Endothelial cell of umbilical vein (primary cell): Measurements from ENCODE around the gene NMD3. TPM values are rescaled to one million over a fixed set of nuclear protein-coding genes. Genes with fewer than 3 reads are reported as not detected.
A peak's percentile ranks its signal among the peaks of the same experiment; 100 is the strongest.

Experiments
- BruUV-seq: library from RNA; stranded (reverse); fragments of 400-500 nt; replicated peaks from 2 replicates; lab custom pipeline; 2021; lab: Mats Ljungman, UMichigan
- CTCF ChIA-PET: fragments of 300-600, 350-600 bp; sonication (Branson Sonifier 250); formaldehyde crosslinking; loops from one replicate; lab custom pipeline; 2021; ENCODE audit warnings: antibody characterized with exemption, inconsistent platforms; lab: Charles Lee
- POLR2A ChIA-PET: fragments of 300-600, 350-600 bp; sonication (Branson Sonifier 250); formaldehyde crosslinking; loops from one replicate; lab custom pipeline; 2021; ENCODE audit warnings: antibody characterized with exemption, inconsistent platforms; lab: Charles Lee
- DNase-seq: peaks from one replicate; pipeline ENCODE4 v3.0.0-alpha.2; 2011; ENCODE audit warnings: low read depth, low spot score
- FAIRE-seq: peaks from 2 replicates; lab custom pipeline; 2011; peaks lifted over from hg19 to GRCh38; lab: Jason Lieb, UNC
- H2AFZ ChIP-seq: 2 replicates; pipeline ENCODE4 v1.6.0; 2012; ENCODE audit warnings: low read depth, low read length, control low read depth, inconsistent platforms
- H3K27ac ChIP-seq: 2 replicates; pipeline ENCODE4 v1.5.1; 2011; ENCODE audit warnings: low read depth, mild to moderate bottlenecking, control low read depth, low read length, moderate library complexity; ENCODE audit not compliant: insufficient read depth
- H3K27me3 ChIP-seq, 2 experiments: 2 replicates each; pipeline versions ENCODE4 v1.6.0 to v1.6.1; 2011; ENCODE audit warnings: low read length in 2 of 2, mixed read lengths in 1 of 2; ENCODE audit not compliant: control insufficient read depth in 2 of 2, insufficient read depth in 2 of 2
- H3K36me3 ChIP-seq, 2 experiments: 2 replicates in 1 of 2; 3 replicates in 1 of 2; pipeline ENCODE4 v1.5.1; 2011; ENCODE audit warnings: low read length in 2 of 2, mild to moderate bottlenecking in 1 of 2, moderate library complexity in 1 of 2; ENCODE audit not compliant: control insufficient read depth in 2 of 2, insufficient read depth in 2 of 2; ENCODE audit errors: extremely low read depth in 1 of 2
- H3K4me1 ChIP-seq: 3 replicates; pipeline ENCODE4 v1.5.1; 2011; ENCODE audit warnings: mild to moderate bottlenecking, low read length; ENCODE audit not compliant: control insufficient read depth, insufficient read depth; ENCODE audit errors: extremely low read depth
- H3K4me2 ChIP-seq: 2 replicates; pipeline ENCODE4 v1.6.1; 2011; ENCODE audit warnings: low read length, control low read depth, mixed read lengths; ENCODE audit not compliant: insufficient read depth
- H3K4me3 ChIP-seq, 3 experiments: fragments of 200-600 bp in 1 of 3; sonication (generic), shearing (Covaris generic) in 1 of 3; replicated peaks in 1 of 3; 2 replicates each; pipeline ENCODE4 v1.5.1; 2011 to 2016; ENCODE audit warnings: control low read depth in 3 of 3, low read length in 3 of 3, mild to moderate bottlenecking in 2 of 3, inconsistent platforms in 1 of 3, low read depth in 1 of 3, moderate library complexity in 1 of 3; ENCODE audit not compliant: insufficient read depth in 1 of 3
- H3K79me2 ChIP-seq: 2 replicates; pipeline ENCODE4 v1.6.0; 2012; ENCODE audit warnings: low read length, inconsistent platforms; ENCODE audit not compliant: control insufficient read depth, insufficient read depth
- H3K9ac ChIP-seq: replicated peaks from 2 replicates; pipeline ENCODE3; 2011; ENCODE audit warnings: low read length, control low read depth; ENCODE audit not compliant: insufficient read depth; ENCODE audit errors: extremely low read depth
- H3K9me1 ChIP-seq: replicated peaks from 3 replicates; pipeline ENCODE4 v1.6.0; 2011; ENCODE audit warnings: mild to moderate bottlenecking, low read length; ENCODE audit not compliant: control insufficient read depth, insufficient read depth; ENCODE audit errors: extremely low read depth
- H3K9me3 ChIP-seq: replicated peaks from 2 replicates; pipeline ENCODE4 v1.5.1; 2012; ENCODE audit warnings: low read length, inconsistent platforms; ENCODE audit not compliant: control insufficient read depth, insufficient read depth
- H4K20me1 ChIP-seq: replicated peaks from 2 replicates; pipeline ENCODE3; 2011; ENCODE audit warnings: mild to moderate bottlenecking, low read length; ENCODE audit not compliant: control insufficient read depth, insufficient read depth; ENCODE audit errors: extremely low read depth
- POLR2A ChIP-seq: IDR thresholded peaks from 2 replicates; pipeline ENCODE4 v1.6.1; 2012; ENCODE audit warnings: low read depth, mild to moderate bottlenecking, control low read depth, low read length
- POLR2AphosphoS5 ChIP-seq: IDR thresholded peaks from 2 replicates; pipeline ENCODE4 v1.6.1; 2012; ENCODE audit warnings: low read depth, mild to moderate bottlenecking, control low read depth, low read length, moderate library complexity; ENCODE audit not compliant: insufficient read depth
- dilution Hi-C: fragments of 300-500 bp; cut with MboI; formaldehyde crosslinking; loops from one replicate; pipeline ENCODE4 v1.15.0; 2019; ENCODE audit warnings: low sequenced_read_pairs; ENCODE audit not compliant: extremely low pct_ligation_motif_present
- intact Hi-C: fragments of 100-400 bp; cut with micrococcal nuclease; formaldehyde crosslinking; loops from one replicate; pipeline ENCODE4 v1.10.0; 2022
- polyA plus RNA-seq, 4 experiments: library from polyadenylated mRNA; depleted of rRNA in 3 of 4; stranded (reverse) in 3 of 4; unstranded in 1 of 4; fragments of >200 nt; gene quantifications; 2 replicates each; pipeline versions ENCODE4 v1.2.1 to v1.2.3, GENCODE V29; 2011 to 2012; ENCODE audit warnings: missing spikeins in 1 of 4
- total RNA-seq: library from RNA; stranded (reverse); gene quantifications from 2 replicates; pipeline ENCODE4 v1.2.3, GENCODE V29; 2021
- TF ChIP-seq, protein P1 (sequence below): IDR thresholded peaks from 2 replicates; pipeline ENCODE4 v1.6.1; 2011; ENCODE audit not compliant: insufficient read depth, insufficient read length
- TF ChIP-seq, protein P2 (sequence below), 2 donors: IDR thresholded peaks; 1 replicate in 1 of 2; 2 replicates in 1 of 2; pipeline ENCODE4 v1.5.1; 2011; ENCODE audit warnings: low read length in 2 of 2, mild to moderate bottlenecking in 2 of 2, moderate library complexity in 2 of 2, control low read depth in 1 of 2, inconsistent platforms in 1 of 2, low read depth in 1 of 2; ENCODE audit not compliant: insufficient read depth in 1 of 2; ENCODE audit errors: extremely low read depth in 1 of 2

NMD3 gene
- total and polyA plus RNA-seq, 2 donors (not counting 3 experiments of a cell fraction or from before 2014, with no cell fraction given) = 14.2 to 53.8 TPM

DNA sequence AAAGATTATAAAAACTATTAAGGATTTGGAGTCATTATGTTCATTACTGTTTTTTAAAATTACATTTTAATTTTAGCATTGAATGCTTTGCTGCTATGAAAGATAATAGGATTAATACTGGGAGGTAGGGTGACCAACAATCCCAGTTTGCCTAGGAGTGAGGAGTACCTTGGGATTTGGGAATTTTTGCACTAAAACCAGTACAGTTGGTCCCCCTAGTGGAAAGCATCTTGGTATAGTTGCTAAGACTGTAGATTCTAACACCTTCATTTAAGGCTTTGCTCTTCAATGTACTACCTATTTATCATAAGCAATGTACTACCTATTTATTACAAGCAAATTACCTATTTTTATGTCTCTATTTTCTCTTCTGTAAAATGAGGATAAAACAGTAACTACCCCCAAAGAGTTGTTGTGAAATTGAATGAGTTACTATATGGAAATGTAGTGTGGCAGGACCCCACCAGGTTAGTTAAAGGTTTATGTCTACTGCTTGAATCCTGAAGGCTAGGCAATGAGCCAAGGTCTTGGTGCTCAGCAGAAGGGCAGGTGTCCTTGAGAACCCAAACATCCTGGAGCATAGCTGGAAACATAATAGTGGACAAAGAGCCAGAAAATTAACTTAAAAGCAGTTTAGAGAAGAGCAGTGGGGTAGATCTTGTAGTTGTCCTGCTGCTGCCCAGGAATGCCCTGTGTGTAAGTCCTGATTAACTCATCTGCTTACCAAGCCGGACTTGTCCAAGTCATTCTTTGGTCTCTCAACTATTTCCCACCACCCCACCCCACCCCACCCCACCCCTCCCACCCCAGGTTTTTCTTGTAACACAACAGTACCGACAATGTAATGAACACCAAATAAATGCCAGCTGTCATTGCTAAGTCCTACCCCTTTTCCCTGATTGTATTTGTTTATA lies 49.2 kb upstream of the NMD3 start:
- no peaks in the 10 kb centered on the region for H3K27me3 ChIP-seq
- intact Hi-C loops = loop anchor here (1.0 to 2.0 kb wide), 3 partner anchors 67 to 251 kb away; partner anchors contain the start of gene B3GALNT1
- DNase-seq (peak; percentile 50), FAIRE-seq (peak; percentile 26)
- ChIA-PET CTCF (interaction anchor here (0.8 to 1.9 kb wide), 7 partner anchors 13 to 216 kb away, joined by 3 to 25 read pairs (median 5); no protein-coding TSS in a partner anchor), POLR2A (no interaction called here)
- no peaks in the 10 kb centered on the region for H3K79me2 ChIP-seq
- no peak overlapping the region for H3K9ac ChIP-seq
- no TSS peak for BruUV-seq
- no peak overlapping the region for H3K4me3 ChIP-seq
- H3K4me2 ChIP-seq = peak overlapping the region; percentile 12
- H4K20me1 ChIP-seq = no peaks in the 10 kb centered on the region
- H3K36me3 ChIP-seq = no peaks in the 10 kb centered on the region
- H3K4me1 ChIP-seq = peaks cover 25% of the 10 kb centered on the region
- H2AFZ ChIP-seq = no peak overlapping the region
- H3K27ac ChIP-seq = no peak overlapping the region
- TF ChIP-seq, protein P1, sequence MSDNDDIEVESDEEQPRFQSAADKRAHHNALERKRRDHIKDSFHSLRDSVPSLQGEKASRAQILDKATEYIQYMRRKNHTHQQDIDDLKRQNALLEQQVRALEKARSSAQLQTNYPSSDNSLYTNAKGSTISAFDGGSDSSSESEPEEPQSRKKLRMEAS = no peak
- TF ChIP-seq POLR2AphosphoS5 (no peak), POLR2A (no peak)
- TF ChIP-seq, protein P2, sequence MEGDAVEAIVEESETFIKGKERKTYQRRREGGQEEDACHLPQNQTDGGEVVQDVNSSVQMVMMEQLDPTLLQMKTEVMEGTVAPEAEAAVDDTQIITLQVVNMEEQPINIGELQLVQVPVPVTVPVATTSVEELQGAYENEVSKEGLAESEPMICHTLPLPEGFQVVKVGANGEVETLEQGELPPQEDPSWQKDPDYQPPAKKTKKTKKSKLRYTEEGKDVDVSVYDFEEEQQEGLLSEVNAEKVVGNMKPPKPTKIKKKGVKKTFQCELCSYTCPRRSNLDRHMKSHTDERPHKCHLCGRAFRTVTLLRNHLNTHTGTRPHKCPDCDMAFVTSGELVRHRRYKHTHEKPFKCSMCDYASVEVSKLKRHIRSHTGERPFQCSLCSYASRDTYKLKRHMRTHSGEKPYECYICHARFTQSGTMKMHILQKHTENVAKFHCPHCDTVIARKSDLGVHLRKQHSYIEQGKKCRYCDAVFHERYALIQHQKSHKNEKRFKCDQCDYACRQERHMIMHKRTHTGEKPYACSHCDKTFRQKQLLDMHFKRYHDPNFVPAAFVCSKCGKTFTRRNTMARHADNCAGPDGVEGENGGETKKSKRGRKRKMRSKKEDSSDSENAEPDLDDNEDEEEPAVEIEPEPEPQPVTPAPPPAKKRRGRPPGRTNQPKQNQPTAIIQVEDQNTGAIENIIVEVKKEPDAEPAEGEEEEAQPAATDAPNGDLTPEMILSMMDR (IDR thresholded peaks at IDR 0.05; ENCODE audit: extremely low read depth in 1 of 2, insufficient read depth in 1 of 2, low read depth in 1 of 2, low read length in 2 of 2) = peak; percentile 9 to 39
- dilution Hi-C loops = no loop called here
- H3K9me3 ChIP-seq = no peaks in the 10 kb centered on the region
- H3K9me1 ChIP-seq = no peaks in the 10 kb centered on the region
